Hepatocyte (in vitro differentiated cells): ENCODE measurements around the gene DSCAM. TPM values are rescaled to one million over a fixed set of nuclear protein-coding genes. Genes with fewer than 3 reads are reported as not detected.

Source experiments
- DNase-seq: peaks from one replicate; pipeline ENCODE4 v3.0.0-alpha.2; 2016; ENCODE audit warnings: low spot score
- H2AFZ ChIP-seq: fragments of 200-600 bp; sonication (generic); 2 replicates; pipeline ENCODE4 v1.6.0; 2016; ENCODE audit warnings: antibody characterized with exemption, mild to moderate bottlenecking
- H3K27ac ChIP-seq: fragments of 200-600 bp; sonication (generic); 2 replicates; pipeline ENCODE4 v1.5.1; 2016; ENCODE audit warnings: mild to moderate bottlenecking
- H3K27me3 ChIP-seq: fragments of 200-600 bp; sonication (generic); 2 replicates; pipeline ENCODE4 v1.6.1; 2016
- H3K36me3 ChIP-seq: fragments of 200-600 bp; sonication (generic); replicated peaks from 2 replicates; pipeline ENCODE4 v1.5.1; 2016; ENCODE audit warnings: low read depth; ENCODE audit not compliant: insufficient read depth
- H3K4me1 ChIP-seq: fragments of 200-600 bp; sonication (generic); 2 replicates; pipeline ENCODE4 v1.5.1; 2016; ENCODE audit warnings: mild to moderate bottlenecking, moderate library complexity; ENCODE audit not compliant: insufficient read depth
- H3K4me2 ChIP-seq: fragments of 200-600 bp; sonication (generic); 2 replicates; pipeline ENCODE4 v1.6.0; 2016
- H3K4me3 ChIP-seq: fragments of 200-600 bp; sonication (generic); 2 replicates; pipeline ENCODE4 v1.5.1; 2016; ENCODE audit warnings: mild to moderate bottlenecking
- H3K79me2 ChIP-seq: fragments of 200-600 bp; sonication (generic); 2 replicates; pipeline ENCODE4 v1.6.0; 2017; ENCODE audit warnings: mild to moderate bottlenecking
- H3K9me2 ChIP-seq: fragments of 200-600 bp; sonication (generic); replicated peaks from 2 replicates; pipeline ENCODE4 v1.6.0; 2017; ENCODE audit warnings: mild to moderate bottlenecking; ENCODE audit not compliant: insufficient read depth
- H3K9me3 ChIP-seq: fragments of 200-600 bp; sonication (generic); 2 replicates; pipeline ENCODE4 v1.5.1; 2016; ENCODE audit warnings: low read depth, mild to moderate bottlenecking
- H4K20me1 ChIP-seq: fragments of 200-600 bp; sonication (generic); 2 replicates; pipeline ENCODE4 v1.6.0; 2016; ENCODE audit warnings: mild to moderate bottlenecking; ENCODE audit not compliant: insufficient read depth, poor library complexity, severe bottlenecking
- CTCF ChIP-seq: fragments of 200-600 bp; sonication (generic); IDR thresholded peaks from 2 replicates; pipeline ENCODE4 v1.5.1; 2016; ENCODE audit warnings: antibody characterized with exemption, mild to moderate bottlenecking; ENCODE audit not compliant: poor library complexity
- EZH2 ChIP-seq: fragments of 200-600 bp; sonication (generic); IDR thresholded peaks from 2 replicates; pipeline ENCODE4 v1.6.1; 2016; ENCODE audit warnings: antibody characterized with exemption, mild to moderate bottlenecking, borderline replicate concordance
- EZH2phosphoT487 ChIP-seq: fragments of 200-600 bp; sonication (generic); IDR thresholded peaks from one replicate; pipeline ENCODE4 v1.6.1; 2018; ENCODE audit warnings: antibody characterized with exemption, mild to moderate bottlenecking, low read depth, moderate library complexity; ENCODE audit not compliant: unreplicated experiment, severe bottlenecking
- WGBS: methylation state at CpG from one replicate; pipeline ENCODE4 v1.1.6; 2016; ENCODE audit warnings: low lambda C conversion rate; ENCODE audit errors: missing lambda C conversion rate; 5-methylcytosine and 5-hydroxymethylcytosine counted together
- polyA plus RNA-seq: library from polyadenylated mRNA; unstranded; fragments of >200 nt; fragmentation: Nextera tagmentation; extraction: Ambion mirVana; gene quantifications from 2 replicates; pipeline ENCODE4 v1.2.1, GENCODE V29; 2016
- total RNA-seq: library from RNA; depleted of rRNA; stranded (reverse); fragments of >200 nt; gene quantifications from 2 replicates; pipeline ENCODE4 v1.2.3, GENCODE V29; 2014

The DSCAM gene
- total and polyA plus RNA-seq, 2 experiments from 2014 or later, result 0.33 TPM; not detected in 1

GRCh38 chr21:40284409-40284808 is 562.5 kb downstream of the DSCAM start:
- no peak overlapping the region for H3K4me3 ChIP-seq
- no peak overlapping the region for H3K27ac ChIP-seq
- no peaks in the 10 kb centered on the region for H3K9me2 ChIP-seq
- no peak for TF ChIP-seq EZH2phosphoT487
- TF ChIP-seq CTCF, result no peak
- no peak for TF ChIP-seq EZH2
- DNase-seq, result no peak
- H3K79me2 ChIP-seq, result no peaks in the 10 kb centered on the region
- no peak overlapping the region for H2AFZ ChIP-seq
- peaks cover 3% of the 10 kb centered on the region for H3K27me3 ChIP-seq
- 81% methylated on average over 4 of the region's 4 CpGs for WGBS
- no peaks in the 10 kb centered on the region for H3K36me3 ChIP-seq
- H3K4me2 ChIP-seq, result no peak overlapping the region
- H3K9me3 ChIP-seq, result no peaks in the 10 kb centered on the region
- H3K4me1 ChIP-seq, result no peaks in the 10 kb centered on the region
- H4K20me1 ChIP-seq, result no peaks in the 10 kb centered on the region

GRCh38 chr21:40282912-40283886 is 563.8 kb downstream of the DSCAM start:
- no peaks in the 10 kb centered on the region for H3K9me3 ChIP-seq
- H3K36me3 ChIP-seq, result no peaks in the 10 kb centered on the region
- no peak for DNase-seq
- H3K4me3 ChIP-seq, result no peak overlapping the region
- H3K27me3 ChIP-seq, result no peaks in the 10 kb centered on the region
- H3K4me2 ChIP-seq, result no peak overlapping the region
- no peak overlapping the region for H3K27ac ChIP-seq
- no peak for TF ChIP-seq CTCF
- TF ChIP-seq EZH2phosphoT487, result no peak
- TF ChIP-seq EZH2, result no peak
- H3K79me2 ChIP-seq, result no peaks in the 10 kb centered on the region
- no peaks in the 10 kb centered on the region for H3K4me1 ChIP-seq
- WGBS, result 92% methylated on average over 3 of the region's 3 CpGs
- no peaks in the 10 kb centered on the region for H3K9me2 ChIP-seq
- H4K20me1 ChIP-seq, result no peaks in the 10 kb centered on the region
- H2AFZ ChIP-seq, result no peak overlapping the region

GRCh38 chr21:40278345-40278744 is 568.6 kb downstream of the DSCAM start:
- H3K9me3 ChIP-seq, result no peaks in the 10 kb centered on the region
- H3K36me3 ChIP-seq, result no peaks in the 10 kb centered on the region
- no peak for DNase-seq
- H3K27me3 ChIP-seq, result no peaks in the 10 kb centered on the region
- WGBS, result 76% methylated on average over 1 of the region's 1 CpG
- no peaks in the 10 kb centered on the region for H4K20me1 ChIP-seq
- TF ChIP-seq EZH2, result no peak
- TF ChIP-seq CTCF, result no peak
- no peak for TF ChIP-seq EZH2phosphoT487
- H2AFZ ChIP-seq, result no peak overlapping the region
- no peaks in the 10 kb centered on the region for H3K9me2 ChIP-seq
- no peak overlapping the region for H3K4me3 ChIP-seq
- H3K4me2 ChIP-seq, result no peak overlapping the region
- H3K79me2 ChIP-seq, result no peaks in the 10 kb centered on the region
- H3K4me1 ChIP-seq, result no peaks in the 10 kb centered on the region
- no peak overlapping the region for H3K27ac ChIP-seq
